Skeletal muscle cell (primary cell): ENCODE data around the gene RHOB.
"Not testable (repeated sequence)": the region's sequence is repeated elsewhere in the genome, so short reads cannot be mapped to it uniquely, and the experiment has no call there.

ENCODE experiments used
- DNase-seq: peaks from one replicate; pipeline ENCODE4 v3.0.0-alpha.2; 2010; ENCODE audit warnings: low read depth
- H3K4me3 ChIP-seq: 2 replicates; pipeline ENCODE4 v1.5.1; 2011; ENCODE audit warnings: low read depth, mild to moderate bottlenecking, control low read depth, low read length, moderate library complexity

RHOB gene

GRCh38 chr2:20433946-20434553 is 12.8 kb upstream of the RHOB start:
- DNase-seq, result no peak
- no peak overlapping the region for H3K4me3 ChIP-seq

- no peak overlapping the region for H3K4me3 ChIP-seq
- no peak for DNase-seq
These were observed 12.1 kb upstream of the RHOB start for GRCh38 chr2:20434588-20435294.

DNA sequence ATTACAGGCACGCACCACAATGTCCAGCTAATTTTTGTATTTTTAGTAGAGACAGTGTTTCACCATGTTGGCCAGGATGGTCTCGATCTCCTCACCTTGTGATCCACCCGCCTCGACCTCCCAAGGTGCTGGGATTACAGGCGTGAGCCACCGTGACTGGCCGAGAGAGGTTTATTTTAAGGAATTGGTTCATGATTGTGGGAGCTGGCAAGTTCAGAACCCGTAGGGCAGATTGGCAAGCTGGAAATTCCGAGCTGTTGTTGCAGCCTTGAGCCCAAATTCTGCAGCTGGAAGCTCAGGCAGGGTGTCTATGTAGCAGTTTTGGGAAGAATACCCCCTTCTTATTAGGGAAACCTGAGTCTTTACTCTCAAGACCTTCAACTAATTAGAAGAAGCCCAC is 11.4 kb upstream of the RHOB start:
- DNase-seq, H3K4me3 ChIP-seq: not testable (repeated sequence)

- H3K4me3 ChIP-seq, result no peak overlapping the region
- no peak for DNase-seq
These were observed 10.0 kb upstream of the RHOB start for GRCh38 chr2:20436716-20437470.

DNA sequence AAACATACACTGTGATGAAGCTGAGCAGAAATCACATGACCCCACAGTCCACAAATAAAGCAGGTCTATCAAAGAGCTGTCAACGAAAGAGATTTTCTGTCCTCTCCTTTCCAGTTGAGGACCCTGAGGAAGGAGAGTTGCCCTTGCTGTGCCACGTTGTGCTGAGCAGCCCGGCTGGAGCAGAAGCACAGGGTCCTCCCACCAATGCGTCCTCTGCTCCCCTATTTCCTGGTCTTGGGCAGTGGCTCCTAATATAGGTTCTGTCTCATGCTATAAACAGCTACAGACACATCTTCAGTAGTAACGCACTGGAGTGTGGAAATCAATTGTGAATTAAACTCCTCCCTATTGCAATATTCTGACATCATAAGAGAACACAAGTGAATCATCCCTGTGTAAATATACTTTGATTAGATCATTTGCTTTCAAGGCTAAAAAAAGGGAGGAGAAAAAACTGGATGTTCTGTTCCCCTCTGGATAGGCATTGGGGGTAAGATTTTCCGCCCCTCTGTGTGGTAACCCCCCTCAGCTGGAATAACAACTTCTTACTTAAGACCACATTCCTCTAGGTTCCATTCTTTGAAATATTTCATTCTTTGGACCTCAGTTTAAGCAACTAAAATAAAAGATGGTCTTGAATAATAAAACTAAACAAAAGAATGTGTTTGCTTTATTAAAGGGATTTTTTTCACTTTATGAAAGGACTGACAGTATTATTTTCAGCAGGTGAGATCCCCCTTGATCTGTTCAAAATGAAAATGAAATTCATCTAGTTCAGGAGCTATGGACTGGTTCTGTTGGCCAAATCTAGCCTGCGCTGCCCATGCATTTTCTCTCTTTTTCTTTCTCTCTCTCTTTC is 8.3 kb upstream of the RHOB start:
- H3K4me3 ChIP-seq, result peak overlapping the region; percentile 1
- DNase-seq, result peak; percentile 96

DNA sequence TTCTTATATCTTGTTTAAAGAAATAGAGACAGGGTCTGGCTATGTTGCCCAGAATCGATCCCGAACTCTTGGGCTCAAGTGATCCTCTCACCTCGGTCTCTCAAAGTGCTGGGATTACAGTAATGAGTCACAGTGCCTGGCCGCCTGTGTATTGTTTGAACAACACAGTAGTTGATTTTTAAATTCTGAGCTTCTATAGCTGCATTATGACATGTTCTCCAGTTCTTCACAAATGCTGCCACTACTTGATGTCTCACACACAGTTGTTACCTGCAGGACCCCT is 7.7 kb upstream of the RHOB start:
- H3K4me3 ChIP-seq, result no peak overlapping the region
- no peak for DNase-seq

- DNase-seq, result no peak
- H3K4me3 ChIP-seq, result no peak overlapping the region
These were observed 7.4 kb upstream of the RHOB start for GRCh38 chr2:20439503-20439902.

DNA sequence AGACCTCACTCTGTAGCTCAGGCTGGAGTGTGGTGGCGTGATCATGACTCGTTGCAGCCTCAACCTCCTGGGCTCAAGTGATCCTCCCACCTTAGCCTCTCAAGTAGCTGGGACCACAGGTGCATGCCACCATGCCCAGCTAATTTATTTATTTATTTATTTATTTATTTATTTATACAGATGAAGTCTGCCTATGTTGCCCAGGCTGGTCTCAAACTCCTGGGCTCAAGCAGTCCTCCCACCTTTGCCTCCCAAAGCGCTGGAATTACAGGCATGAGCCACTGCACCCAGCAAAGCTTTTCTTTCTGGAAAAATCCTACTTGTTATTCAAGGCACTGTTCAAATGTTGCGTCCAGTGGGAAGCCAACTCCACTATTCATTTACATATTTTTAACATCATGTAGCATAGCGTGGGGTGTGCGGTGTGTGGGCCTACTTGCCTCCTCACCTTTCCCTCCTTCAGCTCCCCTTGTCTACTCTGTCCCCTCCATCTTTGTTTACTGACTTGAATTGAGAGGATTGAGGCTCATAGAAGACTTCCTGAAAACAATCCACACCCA is 6.8 kb upstream of the RHOB start:
- no peak overlapping the region for H3K4me3 ChIP-seq
- DNase-seq, result no peak

- H3K4me3 ChIP-seq, result no peak overlapping the region
- DNase-seq, result no peak
These were observed 3.5 kb upstream of the RHOB start for GRCh38 chr2:20443276-20443920.

DNA sequence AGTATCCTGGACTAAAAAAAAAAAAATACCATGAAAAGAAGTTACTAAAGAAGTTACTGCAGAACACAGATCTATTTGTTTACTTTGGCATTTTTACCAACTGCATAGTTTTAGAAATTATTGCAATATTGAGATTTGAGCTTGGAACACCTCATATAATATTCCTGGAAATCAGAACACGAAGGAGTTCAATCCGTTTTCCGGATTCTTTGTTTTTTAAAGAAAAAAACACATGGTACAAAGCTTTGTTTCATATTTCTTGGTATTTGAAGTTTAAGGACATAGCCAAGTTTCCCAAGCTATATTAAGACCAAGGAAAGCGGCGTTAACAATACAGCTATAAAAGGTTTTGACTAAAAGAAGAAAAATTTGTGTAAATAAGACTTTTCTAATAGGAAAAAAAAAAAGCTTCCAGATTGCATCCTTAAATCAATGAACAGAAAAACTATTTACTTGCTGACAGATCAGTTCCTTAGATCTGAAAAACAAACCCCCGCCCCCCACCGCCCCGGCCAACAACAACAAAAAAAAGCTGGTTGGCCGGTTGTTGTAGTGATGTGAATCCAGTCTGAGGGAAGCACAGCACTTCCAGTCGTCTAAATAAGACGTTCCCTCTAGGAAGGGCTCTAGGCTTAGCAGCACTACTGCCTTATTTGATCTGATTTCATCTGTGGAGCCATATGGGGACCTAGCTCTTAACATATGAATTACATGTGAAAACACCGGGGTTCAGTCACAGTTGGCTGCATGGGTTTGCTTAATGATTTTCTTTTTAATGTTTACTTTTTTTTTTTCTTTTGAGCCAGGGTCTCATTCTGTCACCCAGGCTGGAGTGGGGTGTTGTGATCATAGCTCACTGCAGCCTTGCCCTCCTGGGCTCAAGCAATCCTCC is 2.5 kb upstream of the RHOB start:
- no peak for DNase-seq
- no peak overlapping the region for H3K4me3 ChIP-seq

DNA sequence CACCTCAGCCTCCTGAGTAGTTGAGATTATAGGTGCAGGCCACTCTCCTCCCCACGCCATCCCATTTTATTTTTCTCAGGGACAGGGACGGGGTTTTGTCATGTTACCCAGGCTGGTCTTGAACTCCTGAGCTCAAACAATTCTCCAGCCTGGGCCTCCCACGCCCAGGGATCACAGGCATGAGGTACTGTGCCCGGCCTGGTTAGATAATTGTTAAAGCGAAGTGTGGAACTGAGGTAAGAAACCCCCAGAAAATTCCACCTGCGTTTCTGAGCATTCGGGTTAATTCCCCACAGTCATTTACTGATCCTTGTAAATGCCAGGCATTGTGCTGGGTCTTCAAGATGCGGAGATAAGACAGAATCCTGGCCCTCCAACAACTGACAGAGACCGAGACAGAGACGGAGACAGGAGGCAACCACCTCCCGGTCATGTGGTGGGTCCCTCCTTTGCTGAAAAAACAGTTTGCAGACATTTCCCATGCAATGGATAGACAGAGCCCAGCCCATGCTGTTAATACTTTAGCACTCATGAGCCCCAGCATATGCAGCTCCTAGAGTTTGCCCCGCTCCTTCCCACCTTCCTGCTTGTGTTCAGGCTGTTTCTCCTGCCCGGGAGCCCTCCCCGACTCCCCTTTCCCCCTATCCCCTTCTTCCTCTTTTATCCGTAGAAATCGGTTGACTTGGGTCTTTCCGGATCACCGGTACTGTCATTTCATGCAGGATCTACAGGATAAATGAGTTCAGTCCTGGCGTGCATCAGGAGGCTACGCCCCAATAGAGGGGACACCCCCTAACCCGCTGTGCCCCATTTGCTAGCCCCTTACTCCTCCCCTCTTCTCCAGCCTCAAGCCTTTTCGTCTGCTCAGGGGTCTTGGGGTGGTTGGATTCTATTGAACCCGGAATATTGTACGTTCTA is 1.6 kb upstream of the RHOB start:
- DNase-seq, result no peak

DNA sequence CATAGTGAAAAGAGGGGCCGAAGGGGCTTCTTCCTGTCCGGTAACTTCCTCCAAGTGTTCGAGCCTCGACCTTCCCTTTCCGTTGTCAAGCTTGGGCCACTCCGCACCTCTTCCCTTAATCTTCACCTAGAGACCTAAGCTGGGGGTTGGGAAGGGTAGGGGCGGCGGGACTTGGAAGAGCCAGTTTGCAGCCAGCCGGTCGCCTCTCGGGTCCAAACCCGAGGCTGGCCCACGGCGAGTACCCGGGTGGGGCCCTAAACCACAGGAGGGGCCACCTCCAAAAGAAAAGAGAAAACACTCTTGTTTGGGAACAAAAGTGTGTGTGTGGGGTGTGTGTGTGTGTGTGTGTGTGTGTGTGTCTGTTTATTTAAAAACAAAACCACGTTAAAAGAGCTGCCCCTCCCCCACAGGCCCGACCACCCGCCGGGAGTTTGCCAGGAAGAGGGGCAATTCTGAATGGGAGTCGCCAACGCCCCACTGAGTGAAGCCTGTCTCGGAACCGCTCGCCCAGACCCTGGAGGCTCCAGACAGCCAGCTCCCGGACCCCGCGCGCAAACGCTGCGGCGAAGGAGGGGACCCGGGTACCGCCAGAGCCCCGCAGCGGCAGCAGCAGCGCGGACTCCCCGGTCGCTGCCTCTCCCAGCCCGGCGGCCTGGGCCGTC is 488 bp upstream of the RHOB start:
- no peak for DNase-seq
- H3K4me3 ChIP-seq, result peak overlapping the region; percentile 92

More for the DNA sequence above, 1.6 kb upstream of the RHOB start:
- H3K4me3 ChIP-seq, result no peak overlapping the region

DNA sequence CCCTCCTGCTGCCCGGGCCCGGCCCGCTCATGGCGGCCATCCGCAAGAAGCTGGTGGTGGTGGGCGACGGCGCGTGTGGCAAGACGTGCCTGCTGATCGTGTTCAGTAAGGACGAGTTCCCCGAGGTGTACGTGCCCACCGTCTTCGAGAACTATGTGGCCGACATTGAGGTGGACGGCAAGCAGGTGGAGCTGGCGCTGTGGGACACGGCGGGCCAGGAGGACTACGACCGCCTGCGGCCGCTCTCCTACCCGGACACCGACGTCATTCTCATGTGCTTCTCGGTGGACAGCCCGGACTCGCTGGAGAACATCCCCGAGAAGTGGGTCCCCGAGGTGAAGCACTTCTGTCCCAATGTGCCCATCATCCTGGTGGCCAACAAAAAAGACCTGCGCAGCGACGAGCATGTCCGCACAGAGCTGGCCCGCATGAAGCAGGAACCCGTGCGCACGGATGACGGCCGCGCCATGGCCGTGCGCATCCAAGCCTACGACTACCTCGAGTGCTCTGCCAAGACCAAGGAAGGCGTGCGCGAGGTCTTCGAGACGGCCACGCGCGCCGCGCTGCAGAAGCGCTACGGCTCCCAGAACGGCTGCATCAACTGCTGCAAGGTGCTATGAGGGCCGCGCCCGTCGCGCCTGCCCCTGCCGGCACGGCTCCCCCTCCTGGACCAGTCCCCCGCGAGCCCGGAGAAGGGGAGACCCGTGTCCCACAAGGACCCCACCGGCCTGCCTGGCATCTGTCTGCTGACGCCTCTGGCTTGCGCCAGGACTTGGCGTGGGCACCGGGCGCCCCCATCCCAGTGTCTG is 767 bp downstream of the RHOB start:
- no peak for DNase-seq
- H3K4me3 ChIP-seq, result peak overlapping the region; percentile 92

DNA sequence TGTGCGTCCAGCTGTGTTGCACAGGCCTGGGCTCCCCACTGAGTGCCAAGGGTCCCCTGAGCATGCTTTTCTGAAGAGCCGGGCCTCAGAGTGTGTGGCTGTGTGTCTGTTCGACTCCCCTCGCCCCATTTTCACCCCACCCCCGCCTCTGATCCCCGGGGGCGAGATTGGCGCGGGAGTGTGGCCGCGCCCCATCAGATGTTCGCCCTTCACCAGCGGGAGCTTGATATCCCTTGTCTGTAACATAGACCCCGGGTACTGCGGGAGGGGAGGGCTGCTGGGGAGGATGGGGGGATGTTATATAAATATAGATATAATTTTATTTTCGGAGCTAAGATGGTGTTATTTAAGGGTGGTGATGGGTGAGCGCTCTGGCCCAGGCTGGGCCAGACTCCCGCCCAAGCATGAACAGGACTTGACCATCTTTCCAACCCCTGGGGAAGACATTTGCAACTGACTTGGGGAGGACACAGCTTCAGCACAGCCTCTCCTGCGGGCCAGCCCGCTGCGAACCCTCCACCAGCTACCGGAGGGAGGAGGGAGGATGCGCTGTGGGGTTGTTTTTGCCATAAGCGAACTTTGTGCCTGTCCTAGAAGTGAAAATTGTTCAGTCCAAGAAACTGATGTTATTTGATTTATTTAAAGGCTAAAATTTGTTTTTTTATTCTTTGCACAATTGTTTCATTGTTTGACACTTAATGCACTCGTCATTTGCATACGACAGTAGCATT is 1.5 kb downstream of the RHOB start:
- H3K4me3 ChIP-seq, result peak overlapping the region; percentile 92
- DNase-seq, result no peak

DNA sequence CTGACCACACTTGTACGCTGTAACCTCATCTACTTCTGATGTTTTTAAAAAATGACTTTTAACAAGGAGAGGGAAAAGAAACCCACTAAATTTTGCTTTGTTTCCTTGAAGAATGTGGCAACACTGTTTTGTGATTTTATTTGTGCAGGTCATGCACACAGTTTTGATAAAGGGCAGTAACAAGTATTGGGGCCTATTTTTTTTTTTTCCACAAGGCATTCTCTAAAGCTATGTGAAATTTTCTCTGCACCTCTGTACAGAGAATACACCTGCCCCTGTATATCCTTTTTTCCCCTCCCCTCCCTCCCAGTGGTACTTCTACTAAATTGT is 2.1 kb downstream of the RHOB start:
- no peak for DNase-seq
- H3K4me3 ChIP-seq, result peak overlapping the region; percentile 92
